Measurements from ENCODE around the gene NCR2.

Gene NCR2

GRCh38 chr6:41335296-41335695 lies at the start of gene NCR2:
TSS of gene NCR2 (plus strand) at chr6:41335608. CDS start at chr6:41335877, 269 bp downstream.
- TF ChIP-seq, protein P1, sequence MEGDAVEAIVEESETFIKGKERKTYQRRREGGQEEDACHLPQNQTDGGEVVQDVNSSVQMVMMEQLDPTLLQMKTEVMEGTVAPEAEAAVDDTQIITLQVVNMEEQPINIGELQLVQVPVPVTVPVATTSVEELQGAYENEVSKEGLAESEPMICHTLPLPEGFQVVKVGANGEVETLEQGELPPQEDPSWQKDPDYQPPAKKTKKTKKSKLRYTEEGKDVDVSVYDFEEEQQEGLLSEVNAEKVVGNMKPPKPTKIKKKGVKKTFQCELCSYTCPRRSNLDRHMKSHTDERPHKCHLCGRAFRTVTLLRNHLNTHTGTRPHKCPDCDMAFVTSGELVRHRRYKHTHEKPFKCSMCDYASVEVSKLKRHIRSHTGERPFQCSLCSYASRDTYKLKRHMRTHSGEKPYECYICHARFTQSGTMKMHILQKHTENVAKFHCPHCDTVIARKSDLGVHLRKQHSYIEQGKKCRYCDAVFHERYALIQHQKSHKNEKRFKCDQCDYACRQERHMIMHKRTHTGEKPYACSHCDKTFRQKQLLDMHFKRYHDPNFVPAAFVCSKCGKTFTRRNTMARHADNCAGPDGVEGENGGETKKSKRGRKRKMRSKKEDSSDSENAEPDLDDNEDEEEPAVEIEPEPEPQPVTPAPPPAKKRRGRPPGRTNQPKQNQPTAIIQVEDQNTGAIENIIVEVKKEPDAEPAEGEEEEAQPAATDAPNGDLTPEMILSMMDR (IDR thresholded peaks at IDR 0.05; ENCODE audit: low read depth, low read length), result no peak
- DNase-seq (ENCODE audit: extremely low read depth, low read depth), result no peak

- TF ChIP-seq, protein P1 (IDR thresholded peaks at IDR 0.05; ENCODE audit: low read depth, low read length), result no peak
- DNase-seq (ENCODE audit: extremely low read depth, low read depth), result no peak
These were observed 48.7 kb upstream of the NCR2 start, which contains the start of gene TREM1 for GRCh38 chr6:41286544-41287346. TSS of gene TREM1 (minus strand) at chr6:41286682. CDS start at chr6:41286655, 27 bp downstream.

- DNase-seq (ENCODE audit: extremely low read depth, low read depth), result no peak
- TF ChIP-seq, protein P1 (IDR thresholded peaks at IDR 0.05; ENCODE audit: low read depth, low read length), result no peak
These were observed 47.2 kb upstream of the NCR2 start for GRCh38 chr6:41288030-41288753.

DNA sequence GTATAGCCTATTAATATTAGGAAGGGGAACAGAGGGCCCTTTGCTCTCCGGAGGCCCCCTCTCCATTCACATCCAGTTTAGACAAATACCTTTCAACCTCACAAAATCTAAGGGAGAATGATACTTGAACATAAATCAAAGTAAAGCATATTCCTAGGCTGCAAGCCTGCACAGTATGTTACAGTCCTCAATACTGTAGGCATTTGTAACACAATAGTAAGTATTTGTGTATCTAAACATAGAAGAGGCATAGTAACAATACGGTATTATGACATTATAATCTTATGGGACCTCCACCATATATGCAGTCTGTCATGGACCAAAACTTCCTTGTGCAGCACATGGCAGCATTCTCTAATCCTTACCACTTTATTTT lies 46.7 kb upstream of the NCR2 start:
- DNase-seq (ENCODE audit: extremely low read depth, low read depth), result no peak
- TF ChIP-seq, protein P1 (IDR thresholded peaks at IDR 0.05; ENCODE audit: low read depth, low read length), result no peak

GRCh38 chr6:41289815-41290214 lies 45.6 kb upstream of the NCR2 start:
- TF ChIP-seq, protein P1 (IDR thresholded peaks at IDR 0.05; ENCODE audit: low read depth, low read length), result no peak
- DNase-seq (ENCODE audit: extremely low read depth, low read depth), result no peak

GRCh38 chr6:41291717-41292116 lies 43.7 kb upstream of the NCR2 start:
- DNase-seq (ENCODE audit: extremely low read depth, low read depth), result no peak
- TF ChIP-seq, protein P1 (IDR thresholded peaks at IDR 0.05; ENCODE audit: low read depth, low read length), result no peak

Measured in AG09319 (cell line).